Body of pancreas (tissue), 4 donors: ENCODE data around the gene ZRANB1.

Experiments used
- CTCF ChIP-seq, 7 experiments: fragments of 450-650 bp in 4 of 7; fragments of 200-600 bp in 3 of 7; sonication (generic) in 3 of 7; IDR thresholded peaks; one replicate each; pipeline ENCODE4 v1.5.1; 2016 to 2019; ENCODE audit warnings: antibody characterized with exemption in 7 of 7
- POLR2A ChIP-seq, 3 donors: fragments of 450-650 bp; IDR thresholded peaks; one replicate each; pipeline ENCODE4 v1.6.1; 2016; ENCODE audit warnings: antibody characterized with exemption in 3 of 3, mild to moderate bottlenecking in 2 of 3

DNA sequence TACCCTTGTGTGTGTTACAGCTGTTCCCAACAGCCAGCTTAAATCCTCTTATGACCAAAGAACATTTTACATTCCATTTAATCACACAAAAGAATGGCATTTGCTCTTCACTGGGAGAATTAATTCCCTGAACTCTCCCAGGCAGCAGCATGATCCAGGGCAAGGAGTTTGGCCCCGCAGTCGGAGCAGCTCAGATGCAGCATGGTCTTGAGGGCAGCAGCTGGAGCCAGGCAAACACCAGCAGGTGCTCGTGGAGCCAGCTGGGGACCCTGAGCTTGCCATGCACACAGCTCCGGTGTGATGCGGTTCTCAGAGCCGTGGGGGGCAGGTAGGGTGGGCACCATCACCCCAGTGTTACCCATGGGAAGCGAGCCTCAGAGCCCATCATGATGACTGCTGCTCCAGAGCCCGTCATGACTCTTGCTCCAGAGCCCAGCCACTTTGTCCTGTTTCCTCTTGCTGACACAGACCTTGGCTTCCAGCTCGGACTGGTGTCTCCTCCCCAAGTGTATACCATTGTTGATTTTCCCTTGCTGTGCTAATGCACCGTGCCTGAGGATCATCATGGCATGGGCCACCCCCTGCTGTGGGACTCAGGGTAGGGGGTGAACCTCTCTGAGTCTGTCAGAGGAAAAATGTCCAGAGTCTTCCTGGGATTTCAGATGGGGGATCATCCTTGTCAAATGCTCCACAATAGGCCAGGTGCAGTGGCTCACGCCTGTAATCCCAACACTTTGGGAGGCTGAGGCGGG lies 75.8 kb downstream of the ZRANB1 start:
- TF ChIP-seq CTCF (IDR thresholded peaks at IDR 0.05) (no peak), POLR2A (IDR thresholded peaks at IDR 0.05) (no peak)
